Stomach (tissue), 4 donors: ENCODE data around the gene GCAT.

Experiments
- EP300 ChIP-seq: sonication (generic); formaldehyde crosslinking; IDR thresholded peaks from one replicate; pipeline ENCODE4 v1.6.1; 2017; ENCODE audit warnings: antibody characterized with exemption
- POLR2A ChIP-seq, 4 donors: fragments of 450-650 bp; IDR thresholded peaks; one replicate each; pipeline ENCODE4 v1.6.1; 2016; ENCODE audit warnings: antibody characterized with exemption in 4 of 4, control low read depth in 2 of 4, mild to moderate bottlenecking in 1 of 4, moderate library complexity in 1 of 4
- TF ChIP-seq, protein P1 (sequence below), 7 experiments: fragments of 450-650 bp in 4 of 7; fragments of 200-600 bp in 3 of 7; sonication (generic) in 3 of 7; IDR thresholded peaks; one replicate each; pipeline ENCODE4 v1.5.1; 2016 to 2019; ENCODE audit warnings: antibody characterized with exemption in 7 of 7, control low read depth in 2 of 7, mild to moderate bottlenecking in 1 of 7

DNA sequence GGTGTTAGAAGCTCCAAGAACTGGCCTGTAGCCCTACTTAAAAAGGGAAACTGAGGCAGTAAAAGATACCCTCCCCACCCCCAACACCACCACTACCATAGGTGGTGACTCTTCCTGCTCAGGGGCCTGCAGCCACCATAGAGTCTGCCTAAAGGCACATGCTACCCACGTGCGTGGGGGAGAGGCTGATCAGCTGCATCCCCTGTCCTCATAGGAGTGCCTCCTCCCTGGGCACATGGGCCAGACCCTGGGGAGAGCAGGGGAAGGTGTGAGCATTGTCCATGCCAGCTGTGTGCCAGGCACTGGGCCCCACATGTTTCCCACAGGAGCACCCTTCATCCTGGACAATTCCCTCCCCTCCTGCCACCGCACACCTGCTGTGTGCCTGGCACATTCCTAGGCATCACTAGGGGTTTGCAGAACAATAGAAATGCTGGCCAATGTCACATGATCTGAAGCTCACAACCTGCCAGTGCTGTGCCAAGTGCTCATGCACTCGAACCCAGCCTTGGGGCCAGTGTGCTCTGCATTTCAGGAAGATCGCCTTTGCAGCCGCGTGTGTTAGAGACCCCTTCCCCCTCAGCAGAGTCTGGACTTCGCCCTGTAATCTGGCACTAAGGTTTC lies 41.7 kb upstream of the GCAT start:
- TF ChIP-seq, protein P1, sequence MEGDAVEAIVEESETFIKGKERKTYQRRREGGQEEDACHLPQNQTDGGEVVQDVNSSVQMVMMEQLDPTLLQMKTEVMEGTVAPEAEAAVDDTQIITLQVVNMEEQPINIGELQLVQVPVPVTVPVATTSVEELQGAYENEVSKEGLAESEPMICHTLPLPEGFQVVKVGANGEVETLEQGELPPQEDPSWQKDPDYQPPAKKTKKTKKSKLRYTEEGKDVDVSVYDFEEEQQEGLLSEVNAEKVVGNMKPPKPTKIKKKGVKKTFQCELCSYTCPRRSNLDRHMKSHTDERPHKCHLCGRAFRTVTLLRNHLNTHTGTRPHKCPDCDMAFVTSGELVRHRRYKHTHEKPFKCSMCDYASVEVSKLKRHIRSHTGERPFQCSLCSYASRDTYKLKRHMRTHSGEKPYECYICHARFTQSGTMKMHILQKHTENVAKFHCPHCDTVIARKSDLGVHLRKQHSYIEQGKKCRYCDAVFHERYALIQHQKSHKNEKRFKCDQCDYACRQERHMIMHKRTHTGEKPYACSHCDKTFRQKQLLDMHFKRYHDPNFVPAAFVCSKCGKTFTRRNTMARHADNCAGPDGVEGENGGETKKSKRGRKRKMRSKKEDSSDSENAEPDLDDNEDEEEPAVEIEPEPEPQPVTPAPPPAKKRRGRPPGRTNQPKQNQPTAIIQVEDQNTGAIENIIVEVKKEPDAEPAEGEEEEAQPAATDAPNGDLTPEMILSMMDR (IDR thresholded peaks at IDR 0.05), result no peak
- TF ChIP-seq POLR2A (IDR thresholded peaks at IDR 0.05) (no peak), EP300 (no peak)
